GM21526 (cell line): Measurements from ENCODE around the gene MSANTD1.
A peak's percentile ranks its signal among the peaks of the same experiment; 100 is the strongest.

Source experiments
- ATAC-seq: cut with Tn5 transposase; IDR thresholded peaks from one replicate; pipeline ENCODE4 v1.9.1; 2021; ENCODE audit warnings: moderate library complexity; ENCODE audit not compliant: unreplicated experiment, low FRiP score

MSANTD1 gene

GRCh38 chr4:3248811-3249661 lies at the start of gene MSANTD1:
Gene MSANTD1, plus strand, starts transcription at chr4:3249159. Its CDS starts 64 bp downstream, at chr4:3249223.
- ATAC-seq = no peak

GRCh38 chr4:3199653-3200422 lies 49.1 kb upstream of the MSANTD1 start:
- no peak for ATAC-seq

GRCh38 chr4:3200423-3201090 lies 48.4 kb upstream of the MSANTD1 start:
- no peak for ATAC-seq

GRCh38 chr4:3201718-3202702 lies 46.9 kb upstream of the MSANTD1 start:
- peak; percentile 66 for ATAC-seq

GRCh38 chr4:3202836-3203820 lies 45.8 kb upstream of the MSANTD1 start:
- peak; percentile 51 for ATAC-seq

- no peak for ATAC-seq
These were observed 45.0 kb upstream of the MSANTD1 start for GRCh38 chr4:3203971-3204431.

GRCh38 chr4:3205995-3206394 lies 43.0 kb upstream of the MSANTD1 start:
- no peak for ATAC-seq

GRCh38 chr4:3206439-3207100 lies 42.4 kb upstream of the MSANTD1 start:
- ATAC-seq = no peak

- ATAC-seq = no peak
These were observed 41.4 kb upstream of the MSANTD1 start for GRCh38 chr4:3207531-3208037.

GRCh38 chr4:3208826-3209225 lies 40.1 kb upstream of the MSANTD1 start:
- no peak for ATAC-seq

GRCh38 chr4:3209551-3210325 lies 39.2 kb upstream of the MSANTD1 start:
- ATAC-seq = no peak

GRCh38 chr4:3210467-3210866 lies 38.5 kb upstream of the MSANTD1 start:
- no peak for ATAC-seq

- ATAC-seq = no peak
These were observed 37.1 kb upstream of the MSANTD1 start for GRCh38 chr4:3211866-3212265.

GRCh38 chr4:3212391-3213105 lies 36.4 kb upstream of the MSANTD1 start:
- no peak for ATAC-seq

- no peak for ATAC-seq
These were observed 35.9 kb upstream of the MSANTD1 start for GRCh38 chr4:3213106-3213425.

- ATAC-seq = no peak
These were observed 35.2 kb upstream of the MSANTD1 start for GRCh38 chr4:3213661-3214250.
